Lower leg skin (tissue), 4 donors: ENCODE results near the gene ABI3. TPM values are rescaled to one million over a fixed set of nuclear protein-coding genes. Genes with fewer than 3 reads are reported as not detected.
"Not testable (repeated sequence)": the region's sequence is repeated elsewhere in the genome, so short reads cannot be mapped to it uniquely, and the experiment has no call there.

Experiments used
- DNase-seq, 2 donors: peaks; one replicate each; pipeline ENCODE4 v3.0.0-alpha.2; 2019; ENCODE audit warnings: low spot score in 2 of 2
- H3K4me3 ChIP-seq: fragments of 200-600 bp; sonication (generic); 2 replicates; pipeline ENCODE4 v1.5.1; 2017; ENCODE audit warnings: mild to moderate bottlenecking, low read depth; ENCODE audit not compliant: poor library complexity, severe bottlenecking
- CTCF ChIP-seq, 3 donors: fragments of 450-650 bp; IDR thresholded peaks; one replicate each; pipeline ENCODE4 v1.5.1; 2016; ENCODE audit warnings: antibody characterized with exemption in 3 of 3, mild to moderate bottlenecking in 3 of 3, moderate library complexity in 2 of 3
- POLR2A ChIP-seq, 2 donors: fragments of 450-650 bp; IDR thresholded peaks; one replicate each; pipeline ENCODE4 v1.6.1; 2016 to 2017; ENCODE audit warnings: antibody characterized with exemption in 2 of 2, mild to moderate bottlenecking in 1 of 2, moderate library complexity in 1 of 2
- WGBS, 2 donors: methylation state at CpG; one replicate each; pipeline ENCODE4 v1.1.5; 2018; 5-methylcytosine and 5-hydroxymethylcytosine counted together
- intact Hi-C: fragments of 100-400 bp; cut with DNase I; formaldehyde crosslinking; loops from one replicate; pipeline ENCODE4 v1.15.0; 2023; ENCODE audit warnings: low total_unique reads
- total RNA-seq, 4 donors: library from RNA; depleted of rRNA; stranded (reverse); fragments of >200 nt; gene quantifications; one replicate each; pipeline ENCODE4 v1.1.0, GENCODE V29; 2016

The ABI3 gene
- total RNA-seq, 4 donors from 2014 or later, result 1.6 to 5.4 (median 4.7) TPM

GRCh38 chr17:49255125-49255524 is 44.6 kb downstream of the ABI3 start:
- DNase-seq, result no peak

DNA sequence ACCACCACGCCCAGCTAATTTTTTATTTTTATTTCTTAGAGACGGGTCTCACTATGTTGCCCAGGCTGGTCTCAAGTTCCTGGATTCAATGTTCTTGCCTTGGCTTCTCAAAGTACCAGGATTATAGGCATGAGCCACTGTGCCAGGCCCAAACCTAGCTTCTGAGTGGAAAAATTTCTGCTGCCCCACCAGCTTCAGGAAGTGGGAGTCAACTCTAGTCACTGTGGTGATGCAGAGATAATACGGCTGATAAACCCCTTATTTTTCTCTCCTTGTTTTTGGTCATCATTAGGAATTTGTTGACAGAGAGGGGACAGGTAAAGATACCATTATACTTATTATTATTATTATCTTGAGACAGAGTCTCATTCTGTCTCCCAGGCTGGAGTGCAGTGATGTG is 47.9 kb downstream of the ABI3 start:
- WGBS, 2 donors, result 83 to 89% methylated on average over 3 of the region's 3 CpGs
- TF ChIP-seq POLR2A (IDR thresholded peaks at IDR 0.05) (no peak), CTCF (IDR thresholded peaks at IDR 0.05) (no peak)
- no peak overlapping the region for H3K4me3 ChIP-seq
- no peak for DNase-seq
- intact Hi-C loops, result no loop called here

More at GRCh38 chr17:49255125-49255524, 44.6 kb downstream of the ABI3 start:
- intact Hi-C loops, result no loop called here
- WGBS, 2 donors, result 72 to 73% methylated on average over 5 of the region's 5 CpGs
- TF ChIP-seq CTCF (IDR thresholded peaks at IDR 0.05), result no peak
- no peak for TF ChIP-seq POLR2A (IDR thresholded peaks at IDR 0.05)
- H3K4me3 ChIP-seq, result no peak overlapping the region

- no peak for DNase-seq
- H3K4me3 ChIP-seq, result peak overlapping the region; percentile 37
- 8 to 19% methylated on average over 10 of the region's 10 CpGs for WGBS, 2 donors
- intact Hi-C loops, result no loop called here
- TF ChIP-seq POLR2A (IDR thresholded peaks at IDR 0.05) (no peak), CTCF (IDR thresholded peaks at IDR 0.05) (no peak)
Measured at GRCh38 chr17:49259663-49260010, 49.1 kb downstream of the ABI3 start.

- intact Hi-C loops, result no loop called here
- TF ChIP-seq POLR2A (IDR thresholded peaks at IDR 0.05) (no peak), CTCF (IDR thresholded peaks at IDR 0.05) (no peak)
- peak overlapping the region; percentile 37 for H3K4me3 ChIP-seq
- WGBS, 2 donors, result 1 to 2% methylated on average over 16 to 29 of the region's 77 CpGs
- peak; percentile 50 to 89 for DNase-seq
Measured at GRCh38 chr17:49260011-49260816, 49.7 kb downstream of the ABI3 start.

DNA sequence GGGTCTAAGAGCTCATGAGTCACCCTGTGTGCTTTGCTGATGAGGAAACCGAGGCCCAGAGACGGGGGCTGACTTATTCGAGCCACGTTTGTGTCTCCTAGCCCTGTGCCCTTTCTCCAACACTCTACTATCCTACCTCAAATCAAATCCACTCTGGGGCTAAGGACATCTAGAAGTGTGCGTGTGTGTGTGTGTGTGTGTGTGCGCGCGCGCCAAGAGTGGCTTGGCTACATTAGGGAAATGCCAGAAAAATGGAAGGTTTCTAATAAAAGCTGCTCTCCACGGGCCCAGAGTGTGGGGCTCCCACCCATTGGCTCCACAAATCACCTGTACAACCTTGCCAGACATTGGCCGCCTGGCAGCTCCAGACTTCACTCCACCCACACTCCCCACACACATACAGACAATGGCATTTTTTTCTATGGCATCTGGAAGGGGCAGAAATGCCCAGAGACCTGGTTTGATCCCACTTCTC is 50.3 kb downstream of the ABI3 start:
- no peak for DNase-seq
- intact Hi-C loops, result no loop called here
- WGBS, 2 donors, result 47 to 49% methylated on average over 11 of the region's 11 CpGs
- H3K4me3 ChIP-seq, result peak overlapping the region; percentile 37
- TF ChIP-seq POLR2A (IDR thresholded peaks at IDR 0.05), result no peak
- TF ChIP-seq CTCF (IDR thresholded peaks at IDR 0.05), result no peak

- DNase-seq, intact Hi-C loops, H3K4me3 ChIP-seq: not testable (repeated sequence)
- WGBS, 2 donors, result 88 to 92% methylated on average over 9 of the region's 9 CpGs
Measured at GRCh38 chr17:49261540-49261939, 51.0 kb downstream of the ABI3 start.
